ENCODE measurements around the gene PTPRO.

Gene PTPRO

DNA sequence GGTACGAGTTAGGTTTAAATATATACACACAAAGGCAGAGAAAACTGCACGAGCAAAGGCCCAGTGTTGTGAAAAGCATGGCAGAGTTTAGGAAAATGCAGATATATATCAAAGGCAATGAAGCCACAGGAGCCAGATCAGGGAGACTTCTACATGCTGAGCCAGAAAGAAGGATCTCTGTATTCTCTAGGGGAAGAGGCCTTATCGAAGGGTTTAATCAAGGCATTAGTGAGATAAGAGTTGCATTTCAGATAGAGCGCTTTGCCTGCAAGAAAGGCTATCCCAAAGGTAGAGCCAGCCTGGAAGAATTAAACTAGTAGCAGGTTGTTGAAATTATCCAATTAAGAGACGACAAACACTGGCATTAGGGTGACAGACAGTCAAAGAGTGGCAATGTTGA is 7.6 kb downstream of the PTPRO start:
- no peak overlapping the region for H3K27ac ChIP-seq
- TF ChIP-seq, protein P1, sequence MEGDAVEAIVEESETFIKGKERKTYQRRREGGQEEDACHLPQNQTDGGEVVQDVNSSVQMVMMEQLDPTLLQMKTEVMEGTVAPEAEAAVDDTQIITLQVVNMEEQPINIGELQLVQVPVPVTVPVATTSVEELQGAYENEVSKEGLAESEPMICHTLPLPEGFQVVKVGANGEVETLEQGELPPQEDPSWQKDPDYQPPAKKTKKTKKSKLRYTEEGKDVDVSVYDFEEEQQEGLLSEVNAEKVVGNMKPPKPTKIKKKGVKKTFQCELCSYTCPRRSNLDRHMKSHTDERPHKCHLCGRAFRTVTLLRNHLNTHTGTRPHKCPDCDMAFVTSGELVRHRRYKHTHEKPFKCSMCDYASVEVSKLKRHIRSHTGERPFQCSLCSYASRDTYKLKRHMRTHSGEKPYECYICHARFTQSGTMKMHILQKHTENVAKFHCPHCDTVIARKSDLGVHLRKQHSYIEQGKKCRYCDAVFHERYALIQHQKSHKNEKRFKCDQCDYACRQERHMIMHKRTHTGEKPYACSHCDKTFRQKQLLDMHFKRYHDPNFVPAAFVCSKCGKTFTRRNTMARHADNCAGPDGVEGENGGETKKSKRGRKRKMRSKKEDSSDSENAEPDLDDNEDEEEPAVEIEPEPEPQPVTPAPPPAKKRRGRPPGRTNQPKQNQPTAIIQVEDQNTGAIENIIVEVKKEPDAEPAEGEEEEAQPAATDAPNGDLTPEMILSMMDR (conservative IDR thresholded peaks at IDR 0.05), result no peak

DNA sequence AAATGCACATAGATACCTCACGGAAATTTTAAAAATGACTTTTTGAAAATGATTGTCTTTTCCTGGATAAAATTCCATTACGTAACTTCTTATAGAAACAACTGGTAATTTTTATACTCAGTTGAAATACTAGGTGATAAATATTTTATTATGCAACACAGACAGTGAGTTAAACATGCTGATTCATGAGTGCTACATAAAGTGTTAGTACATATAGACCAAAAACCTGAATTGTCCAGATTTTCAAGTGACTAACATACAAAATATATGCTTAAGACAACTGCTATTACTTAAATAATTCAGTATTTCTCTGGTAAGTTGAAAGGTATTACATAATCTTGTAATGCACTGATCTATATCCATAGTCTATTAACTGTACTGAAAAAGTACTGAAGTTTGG is 11.9 kb downstream of the PTPRO start:
- TF ChIP-seq, protein P1 (conservative IDR thresholded peaks at IDR 0.05), result no peak
- H3K27ac ChIP-seq, result no peak overlapping the region

DNA sequence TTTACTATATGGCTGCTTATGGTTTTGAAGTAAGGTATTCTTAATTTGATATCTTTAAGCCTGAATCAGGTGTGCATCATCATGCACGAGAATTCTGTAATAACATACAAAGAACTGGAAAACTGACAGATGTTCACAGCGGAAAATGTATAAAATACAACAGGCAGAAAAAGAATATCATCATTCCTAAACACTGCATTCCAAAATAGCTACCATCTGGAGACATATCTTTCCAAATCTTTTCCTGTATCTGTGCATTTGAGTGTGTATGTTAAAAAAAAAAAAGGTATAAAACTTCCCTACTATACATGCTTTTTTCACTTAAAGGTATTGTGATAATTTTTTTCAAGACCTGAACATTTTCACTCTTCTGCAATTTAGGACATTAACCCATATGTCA is 13.7 kb downstream of the PTPRO start:
- TF ChIP-seq, protein P1 (conservative IDR thresholded peaks at IDR 0.05), result no peak
- no peak overlapping the region for H3K27ac ChIP-seq

DNA sequence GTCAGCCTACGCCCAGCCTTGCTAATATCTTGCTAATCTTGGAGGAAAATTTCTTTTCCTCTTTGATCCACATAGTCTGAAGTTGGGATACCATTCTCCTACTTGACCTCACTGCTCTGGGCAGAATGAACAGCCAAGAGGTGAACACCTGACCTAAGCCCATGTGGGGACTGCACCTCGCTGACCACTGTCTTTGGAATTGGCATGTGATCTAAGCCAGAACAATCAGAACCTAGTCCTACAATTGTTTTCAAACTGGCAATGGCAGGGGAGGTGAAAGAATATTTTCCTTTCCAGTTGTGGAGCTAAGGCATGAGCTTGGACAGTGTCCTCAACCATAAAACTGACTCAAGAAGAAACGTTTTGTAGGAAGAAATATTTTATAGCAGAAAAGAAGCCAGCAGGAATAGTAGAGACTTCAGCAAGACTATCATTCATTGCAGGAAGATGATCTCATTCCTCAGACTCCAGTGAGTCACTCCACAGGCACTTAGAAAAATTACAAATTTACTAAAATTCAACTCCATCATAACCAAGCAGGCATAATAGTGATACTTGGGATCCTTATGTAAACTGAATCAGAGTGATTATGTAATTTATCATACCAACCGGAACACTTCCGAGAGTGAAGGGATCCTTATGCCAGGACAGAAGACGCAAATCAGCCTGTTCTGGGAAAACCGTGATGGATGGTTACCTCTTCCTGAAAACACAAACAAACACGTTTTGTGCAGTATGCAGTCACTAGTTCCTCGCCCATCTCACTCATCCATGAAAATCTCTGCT is 14.7 kb downstream of the PTPRO start:
- no peak overlapping the region for H3K27ac ChIP-seq
- TF ChIP-seq, protein P1 (conservative IDR thresholded peaks at IDR 0.05), result no peak

DNA sequence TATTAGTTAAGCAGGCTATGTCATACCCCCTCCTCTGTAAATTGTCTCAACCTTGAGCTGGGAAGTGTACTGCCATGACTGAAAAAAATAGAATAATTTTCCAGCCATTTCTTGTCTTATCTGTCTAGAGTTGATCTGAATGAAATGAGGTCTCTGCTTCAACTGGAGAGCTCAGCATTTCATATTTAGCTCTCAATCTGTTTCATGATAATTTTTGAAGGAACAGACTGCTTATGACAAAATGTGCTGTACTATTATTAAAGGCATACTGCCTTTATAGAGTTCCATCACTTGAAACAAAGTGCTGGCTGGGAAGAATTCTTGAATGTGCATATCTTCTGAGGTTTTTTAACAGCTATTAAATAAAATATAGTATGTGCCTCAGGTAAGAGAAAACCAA is 19.1 kb downstream of the PTPRO start:
- H3K27ac ChIP-seq, result no peak overlapping the region
- TF ChIP-seq, protein P1 (conservative IDR thresholded peaks at IDR 0.05), result no peak

DNA sequence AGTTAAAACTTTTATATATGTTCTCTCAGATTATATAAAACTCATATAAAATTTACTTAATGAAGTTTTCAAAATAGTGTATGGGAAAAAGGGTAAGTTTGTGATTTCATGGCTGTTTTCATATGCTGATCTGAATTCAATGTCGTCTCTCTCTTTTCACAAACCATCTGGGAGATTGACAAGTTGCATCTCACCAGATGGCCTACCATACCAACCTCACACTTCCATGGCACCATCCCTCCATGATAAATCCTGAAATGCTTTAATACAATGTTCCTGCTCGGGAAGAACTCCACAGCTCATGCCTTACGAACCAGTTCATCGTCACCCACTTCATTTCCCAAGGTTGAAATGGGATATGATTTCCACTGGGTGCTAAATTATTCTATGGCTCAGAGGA is 22.3 kb downstream of the PTPRO start:
- TF ChIP-seq, protein P1 (conservative IDR thresholded peaks at IDR 0.05), result no peak
- no peak overlapping the region for H3K27ac ChIP-seq

DNA sequence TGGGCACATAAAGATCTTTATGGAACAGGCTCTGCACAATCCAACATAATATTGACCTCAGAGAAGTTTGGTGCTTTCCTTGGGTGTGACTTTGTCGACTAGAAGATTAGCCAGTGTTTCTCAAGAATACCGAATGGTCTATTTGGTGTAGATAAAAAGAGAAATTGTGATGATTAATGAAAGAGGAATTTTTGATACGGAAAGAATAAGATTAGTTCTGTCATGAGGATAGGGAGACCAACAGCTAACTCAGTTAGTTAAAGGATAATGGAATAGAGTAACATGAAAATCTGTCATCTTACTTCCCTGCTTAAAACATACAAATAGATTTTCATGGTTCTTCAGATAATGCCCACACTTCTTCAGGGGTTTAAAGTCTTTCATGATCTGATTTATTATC is 24.2 kb downstream of the PTPRO start:
- no peak overlapping the region for H3K27ac ChIP-seq
- TF ChIP-seq, protein P1 (conservative IDR thresholded peaks at IDR 0.05), result no peak
